DOHH2 (cell line): ENCODE results near the gene SRBD1.

ENCODE experiments used
- H3F3A ChIP-seq: fragments of 200-600 bp; sonication (generic), shearing (Covaris generic); 2 replicates; pipeline ENCODE4 v1.6.0; 2016; ENCODE audit warnings: antibody characterized with exemption, mild to moderate bottlenecking; ENCODE audit not compliant: control insufficient read depth, insufficient read depth
- H3K27ac ChIP-seq: fragments of 200-600 bp; sonication (generic); 2 replicates; pipeline ENCODE4 v1.5.1; 2014; ENCODE audit warnings: low read depth, mild to moderate bottlenecking, low read length, moderate library complexity
- H3K27me3 ChIP-seq: fragments of 200-600 bp; sonication (generic); 2 replicates; pipeline ENCODE4 v1.6.1; 2014; ENCODE audit warnings: mild to moderate bottlenecking, low read length, mixed read lengths; ENCODE audit not compliant: control insufficient read depth
- H3K36me3 ChIP-seq: fragments of 200-600 bp; sonication (generic); 2 replicates; pipeline ENCODE4 v1.6.1; 2014; ENCODE audit warnings: mild to moderate bottlenecking, low read length, moderate library complexity, mixed read lengths; ENCODE audit not compliant: control insufficient read depth
- H3K4me1 ChIP-seq: fragments of 200-600 bp; sonication (generic); 2 replicates; pipeline ENCODE4 v1.6.1; 2014; ENCODE audit warnings: mild to moderate bottlenecking, low read length, mixed read lengths; ENCODE audit not compliant: control insufficient read depth
- H3K4me2 ChIP-seq: fragments of 200-600 bp; sonication (generic); 2 replicates; pipeline ENCODE4 v1.6.0; 2014; ENCODE audit warnings: mild to moderate bottlenecking, low read length, moderate library complexity
- H3K4me3 ChIP-seq: fragments of 200-600 bp; sonication (generic); 2 replicates; pipeline ENCODE4 v1.5.1; 2014; ENCODE audit warnings: mild to moderate bottlenecking, low read length, mixed read lengths
- H3K79me2 ChIP-seq: fragments of 200-600 bp; sonication (generic); 2 replicates; pipeline ENCODE4 v1.6.1; 2014; ENCODE audit warnings: mild to moderate bottlenecking, low read length, mixed read lengths; ENCODE audit not compliant: control insufficient read depth
- H3K9me2 ChIP-seq: fragments of 200-600 bp; sonication (generic); replicated peaks from 2 replicates; pipeline ENCODE4 v1.6.1; 2014; ENCODE audit warnings: mild to moderate bottlenecking, low read length, mixed read lengths; ENCODE audit not compliant: control insufficient read depth
- H3K9me3 ChIP-seq: fragments of 200-600 bp; sonication (generic); 2 replicates; pipeline ENCODE4 v1.6.1; 2014; ENCODE audit warnings: antibody characterized with exemption, low read length, mixed read lengths; ENCODE audit not compliant: control insufficient read depth, insufficient read depth
- H4K20me1 ChIP-seq: fragments of 200-600 bp; sonication (generic); 2 replicates; pipeline ENCODE4 v1.6.0; 2014; ENCODE audit warnings: low read depth, mild to moderate bottlenecking, antibody characterized with exemption, low read length, moderate library complexity; ENCODE audit not compliant: control insufficient read depth, insufficient read depth
- EZH2phosphoT487 ChIP-seq: fragments of 200-600 bp; sonication (generic); IDR thresholded peaks from 2 replicates; pipeline ENCODE4 v1.6.1; 2017; ENCODE audit warnings: borderline replicate concordance, mild to moderate bottlenecking, antibody characterized with exemption, low read length, moderate library complexity, mixed read lengths
- TF ChIP-seq, protein P1 (sequence below): fragments of 200-600 bp; sonication (generic); IDR thresholded peaks from one replicate; pipeline ENCODE4 v1.5.1; 2014; ENCODE audit warnings: antibody characterized with exemption, mild to moderate bottlenecking, low read depth, low read length; ENCODE audit not compliant: poor library complexity, severe bottlenecking

The SRBD1 gene

DNA sequence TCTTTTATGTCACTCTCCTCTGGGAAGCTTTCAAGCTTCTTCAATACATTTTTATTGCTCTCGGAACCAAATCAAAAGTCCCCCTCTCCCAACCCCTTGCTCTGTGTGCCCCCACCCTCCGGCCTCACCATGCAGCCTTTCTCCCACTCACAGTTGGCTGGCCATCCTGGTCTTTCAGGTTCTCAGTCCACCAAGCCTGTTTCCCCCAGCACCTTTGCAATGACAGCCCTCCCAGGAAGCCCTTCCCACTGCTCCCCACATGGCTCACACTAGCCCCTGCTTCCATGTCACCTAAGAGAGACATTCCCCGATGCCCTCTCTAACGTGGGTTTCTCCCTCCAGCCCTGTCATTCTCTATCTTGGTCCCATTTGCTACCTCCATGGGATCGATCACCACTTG lies 266.6 kb downstream of the SRBD1 start:
- no peaks in the 10 kb centered on the region for H3K9me2 ChIP-seq
- no peaks in the 10 kb centered on the region for H3K36me3 ChIP-seq
- H3K27me3 ChIP-seq, result no peaks in the 10 kb centered on the region
- H3K79me2 ChIP-seq, result no peaks in the 10 kb centered on the region
- TF ChIP-seq EZH2phosphoT487, result no peak
- TF ChIP-seq, protein P1, sequence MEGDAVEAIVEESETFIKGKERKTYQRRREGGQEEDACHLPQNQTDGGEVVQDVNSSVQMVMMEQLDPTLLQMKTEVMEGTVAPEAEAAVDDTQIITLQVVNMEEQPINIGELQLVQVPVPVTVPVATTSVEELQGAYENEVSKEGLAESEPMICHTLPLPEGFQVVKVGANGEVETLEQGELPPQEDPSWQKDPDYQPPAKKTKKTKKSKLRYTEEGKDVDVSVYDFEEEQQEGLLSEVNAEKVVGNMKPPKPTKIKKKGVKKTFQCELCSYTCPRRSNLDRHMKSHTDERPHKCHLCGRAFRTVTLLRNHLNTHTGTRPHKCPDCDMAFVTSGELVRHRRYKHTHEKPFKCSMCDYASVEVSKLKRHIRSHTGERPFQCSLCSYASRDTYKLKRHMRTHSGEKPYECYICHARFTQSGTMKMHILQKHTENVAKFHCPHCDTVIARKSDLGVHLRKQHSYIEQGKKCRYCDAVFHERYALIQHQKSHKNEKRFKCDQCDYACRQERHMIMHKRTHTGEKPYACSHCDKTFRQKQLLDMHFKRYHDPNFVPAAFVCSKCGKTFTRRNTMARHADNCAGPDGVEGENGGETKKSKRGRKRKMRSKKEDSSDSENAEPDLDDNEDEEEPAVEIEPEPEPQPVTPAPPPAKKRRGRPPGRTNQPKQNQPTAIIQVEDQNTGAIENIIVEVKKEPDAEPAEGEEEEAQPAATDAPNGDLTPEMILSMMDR, result no peak
- no peaks in the 10 kb centered on the region for H3K4me1 ChIP-seq
- H4K20me1 ChIP-seq, result no peaks in the 10 kb centered on the region
- no peak overlapping the region for H3K27ac ChIP-seq
- H3K9me3 ChIP-seq, result no peaks in the 10 kb centered on the region
- H3K4me3 ChIP-seq, result no peak overlapping the region
- no peak overlapping the region for H3K4me2 ChIP-seq
- no peaks in the 10 kb centered on the region for H3F3A ChIP-seq

DNA sequence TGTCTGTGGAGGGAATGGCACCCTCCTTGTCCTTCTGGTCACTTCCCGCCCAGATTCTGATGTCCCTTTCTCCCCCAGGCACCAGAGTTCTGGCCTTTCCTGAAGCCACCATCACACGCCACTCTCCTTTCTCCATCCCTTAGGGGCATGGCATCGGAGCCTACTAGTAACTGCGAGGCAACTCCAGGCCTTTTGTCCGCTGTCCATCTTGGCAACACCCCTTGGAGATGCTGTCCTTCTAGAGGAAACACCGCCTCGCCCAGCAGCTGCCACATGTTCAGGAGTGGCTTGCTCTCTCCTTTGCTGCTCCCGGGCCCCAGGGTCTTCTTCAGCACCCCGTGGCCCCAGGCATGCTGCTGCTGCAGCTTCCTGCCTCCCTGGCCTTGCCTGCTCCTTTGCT lies 267.0 kb downstream of the SRBD1 start:
- Histone ChIP-seq H3K79me2 (no peaks in the 10 kb centered on the region), H3K4me2 (no peak overlapping the region), H3K4me3 (no peak overlapping the region), H3F3A (no peaks in the 10 kb centered on the region), H3K9me3 (no peaks in the 10 kb centered on the region), H3K27ac (no peak overlapping the region), H3K27me3 (no peaks in the 10 kb centered on the region), H3K36me3 (no peaks in the 10 kb centered on the region), H4K20me1 (no peaks in the 10 kb centered on the region), H3K4me1 (no peaks in the 10 kb centered on the region), H3K9me2 (no peaks in the 10 kb centered on the region)
- no peak for TF ChIP-seq EZH2phosphoT487

DNA sequence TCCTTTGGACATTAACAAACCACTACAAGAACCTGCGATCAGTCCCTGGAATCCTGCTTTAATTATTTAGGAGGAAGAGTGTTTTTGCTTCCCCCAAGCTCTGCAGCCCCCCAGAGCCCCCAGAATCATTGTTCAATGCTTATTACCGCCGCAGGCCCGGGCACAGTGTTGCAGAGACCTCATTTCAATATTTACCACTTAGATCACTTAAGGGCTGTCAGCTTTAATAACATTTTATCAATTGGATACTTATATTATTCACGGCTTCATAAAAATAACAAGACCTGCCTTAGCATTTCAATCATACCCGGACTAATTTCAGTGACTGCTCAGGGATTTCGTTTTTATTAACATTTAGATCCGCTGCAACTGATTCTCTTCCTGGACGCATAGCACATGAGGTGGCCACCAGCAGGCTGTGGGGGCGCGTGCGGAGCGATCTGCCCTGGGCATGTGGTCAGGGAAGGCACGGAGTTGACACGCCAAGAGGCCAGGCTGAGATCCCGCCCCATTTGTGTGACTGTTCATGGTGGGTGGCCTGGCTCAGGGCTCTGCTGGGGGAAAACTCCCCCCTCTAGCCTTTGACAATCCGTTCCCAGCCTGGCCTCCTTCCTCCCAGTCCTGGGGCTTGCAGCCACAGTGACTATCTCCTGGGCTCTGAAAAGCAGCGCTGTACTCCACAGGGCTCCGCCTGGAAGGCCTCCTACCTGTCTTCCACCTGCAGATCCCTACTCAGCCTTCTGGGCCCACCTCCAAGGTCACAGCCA lies 267.6 kb downstream of the SRBD1 start:
- Histone ChIP-seq H3F3A (no peaks in the 10 kb centered on the region), H3K27me3 (no peaks in the 10 kb centered on the region), H3K9me2 (no peaks in the 10 kb centered on the region), H3K9me3 (no peaks in the 10 kb centered on the region), H3K4me2 (no peak overlapping the region), H4K20me1 (no peaks in the 10 kb centered on the region), H3K36me3 (no peaks in the 10 kb centered on the region), H3K4me3 (no peak overlapping the region), H3K79me2 (no peaks in the 10 kb centered on the region), H3K27ac (no peak overlapping the region), H3K4me1 (no peaks in the 10 kb centered on the region)
- TF ChIP-seq EZH2phosphoT487, result no peak
- TF ChIP-seq, protein P1, result no peak

DNA sequence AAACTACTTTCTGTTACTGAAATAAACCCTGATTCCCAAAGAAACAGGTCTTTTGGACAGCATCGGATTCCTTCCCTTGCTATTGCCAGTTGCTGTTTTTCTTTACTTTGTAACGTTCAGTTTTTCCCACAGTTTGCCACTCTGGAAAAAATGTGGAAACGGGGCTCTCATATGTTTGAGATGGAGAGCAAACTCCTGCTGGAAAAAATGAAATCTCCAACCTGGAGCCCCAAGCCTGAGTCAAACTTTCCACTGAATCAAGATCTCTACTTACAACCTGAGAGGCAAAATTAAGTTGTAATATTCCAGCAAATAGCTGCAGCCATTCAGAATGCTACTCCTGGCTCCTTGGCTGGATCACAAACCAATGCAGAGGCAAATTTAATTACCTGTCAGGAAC lies 270.7 kb downstream of the SRBD1 start:
- TF ChIP-seq, protein P1, result no peak
- TF ChIP-seq EZH2phosphoT487, result no peak
- H3K79me2 ChIP-seq, result no peaks in the 10 kb centered on the region
- H3K9me3 ChIP-seq, result no peaks in the 10 kb centered on the region
- H3K4me2 ChIP-seq, result no peak overlapping the region
- no peaks in the 10 kb centered on the region for H3K4me1 ChIP-seq
- no peaks in the 10 kb centered on the region for H3K9me2 ChIP-seq
- H3F3A ChIP-seq, result no peaks in the 10 kb centered on the region
- no peak overlapping the region for H3K27ac ChIP-seq
- H4K20me1 ChIP-seq, result no peaks in the 10 kb centered on the region
- H3K36me3 ChIP-seq, result no peaks in the 10 kb centered on the region
- no peak overlapping the region for H3K4me3 ChIP-seq
- no peaks in the 10 kb centered on the region for H3K27me3 ChIP-seq
